ENCODE measurements around the gene CHRDL1. TPM values are rescaled to one million over a fixed set of nuclear protein-coding genes. Genes with fewer than 3 reads are reported as not detected.

Gene CHRDL1
- total RNA-seq, 2 donors from 2014 or later = 10.4 to 13.3 TPM

DNA sequence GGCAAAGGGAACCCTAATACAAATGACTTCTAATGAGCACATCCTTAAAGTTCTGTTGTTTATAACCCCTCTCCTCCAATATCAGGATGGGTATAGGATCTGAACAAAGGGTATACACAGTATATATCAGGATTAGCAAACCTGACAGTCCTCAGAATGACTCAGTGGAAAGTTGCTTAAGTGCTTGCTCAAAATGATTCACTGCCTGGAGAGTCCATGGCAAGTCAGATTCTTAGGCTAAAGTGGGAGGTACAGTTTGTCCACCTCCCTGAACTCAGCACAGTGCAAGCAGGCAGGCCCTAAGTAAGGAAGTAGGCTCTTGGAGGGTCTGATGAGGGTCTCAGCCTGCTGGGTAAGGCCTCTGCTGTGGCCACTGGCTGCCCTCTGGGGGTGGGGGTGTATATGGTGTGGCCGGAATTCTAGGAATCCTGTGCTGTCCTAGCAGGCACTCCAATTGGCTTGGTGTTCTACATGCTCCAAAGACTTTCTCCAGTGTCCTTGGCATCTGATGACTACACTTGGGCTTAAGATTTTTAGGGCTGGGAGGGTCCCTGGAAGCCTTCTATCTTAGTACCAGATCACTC lies 54.3 kb downstream of the CHRDL1 start:
- no peaks in the 10 kb centered on the region for H3K36me3 ChIP-seq
- H3K9me3 ChIP-seq = no peaks in the 10 kb centered on the region
- H3K4me1 ChIP-seq = no peaks in the 10 kb centered on the region
- no peak for DNase-seq (ENCODE audit: low spot score)
- H3K27ac ChIP-seq = no peak overlapping the region
- no peak overlapping the region for H3K4me3 ChIP-seq
- TF ChIP-seq, protein P1, sequence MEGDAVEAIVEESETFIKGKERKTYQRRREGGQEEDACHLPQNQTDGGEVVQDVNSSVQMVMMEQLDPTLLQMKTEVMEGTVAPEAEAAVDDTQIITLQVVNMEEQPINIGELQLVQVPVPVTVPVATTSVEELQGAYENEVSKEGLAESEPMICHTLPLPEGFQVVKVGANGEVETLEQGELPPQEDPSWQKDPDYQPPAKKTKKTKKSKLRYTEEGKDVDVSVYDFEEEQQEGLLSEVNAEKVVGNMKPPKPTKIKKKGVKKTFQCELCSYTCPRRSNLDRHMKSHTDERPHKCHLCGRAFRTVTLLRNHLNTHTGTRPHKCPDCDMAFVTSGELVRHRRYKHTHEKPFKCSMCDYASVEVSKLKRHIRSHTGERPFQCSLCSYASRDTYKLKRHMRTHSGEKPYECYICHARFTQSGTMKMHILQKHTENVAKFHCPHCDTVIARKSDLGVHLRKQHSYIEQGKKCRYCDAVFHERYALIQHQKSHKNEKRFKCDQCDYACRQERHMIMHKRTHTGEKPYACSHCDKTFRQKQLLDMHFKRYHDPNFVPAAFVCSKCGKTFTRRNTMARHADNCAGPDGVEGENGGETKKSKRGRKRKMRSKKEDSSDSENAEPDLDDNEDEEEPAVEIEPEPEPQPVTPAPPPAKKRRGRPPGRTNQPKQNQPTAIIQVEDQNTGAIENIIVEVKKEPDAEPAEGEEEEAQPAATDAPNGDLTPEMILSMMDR (IDR thresholded peaks at IDR 0.05) = no peak
- H3K27me3 ChIP-seq = no peaks in the 10 kb centered on the region

DNA sequence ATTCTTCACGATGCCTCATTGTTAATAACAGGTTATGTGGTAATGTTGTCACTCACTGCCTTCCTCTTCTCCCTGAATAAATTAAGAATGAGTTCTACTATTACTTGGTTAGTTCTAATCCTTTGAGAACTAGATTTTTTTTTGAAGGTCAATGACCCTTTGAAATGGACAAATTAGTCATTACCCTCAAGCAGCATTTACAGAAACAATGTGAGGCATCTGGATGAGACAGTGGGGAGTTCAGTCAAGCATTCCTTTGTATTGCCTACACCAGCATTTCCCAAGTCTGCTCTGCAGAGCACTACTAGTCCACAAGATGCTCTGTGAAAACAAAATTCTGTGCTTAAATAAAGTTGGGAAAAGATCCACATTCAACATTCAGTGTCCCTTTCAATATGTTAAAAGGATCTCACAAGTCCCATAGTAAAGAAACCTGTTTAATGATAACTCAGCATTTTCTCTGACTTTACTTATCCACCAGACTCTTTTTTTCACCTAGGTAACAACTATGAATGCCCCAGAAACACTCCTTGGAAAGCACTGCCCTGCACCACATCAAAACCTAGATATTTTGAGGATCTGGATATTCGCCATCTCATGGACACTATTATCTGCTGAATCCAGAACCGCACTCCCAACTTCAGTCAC lies 60.6 kb downstream of the CHRDL1 start:
- Histone ChIP-seq H3K9me3 (no peaks in the 10 kb centered on the region), H3K36me3 (no peaks in the 10 kb centered on the region), H3K27ac (no peak overlapping the region), H3K4me1 (no peaks in the 10 kb centered on the region), H3K27me3 (no peaks in the 10 kb centered on the region), H3K4me3 (no peak overlapping the region)
- TF ChIP-seq, protein P1 (IDR thresholded peaks at IDR 0.05) = no peak
- no peak for DNase-seq (ENCODE audit: low spot score)

DNA sequence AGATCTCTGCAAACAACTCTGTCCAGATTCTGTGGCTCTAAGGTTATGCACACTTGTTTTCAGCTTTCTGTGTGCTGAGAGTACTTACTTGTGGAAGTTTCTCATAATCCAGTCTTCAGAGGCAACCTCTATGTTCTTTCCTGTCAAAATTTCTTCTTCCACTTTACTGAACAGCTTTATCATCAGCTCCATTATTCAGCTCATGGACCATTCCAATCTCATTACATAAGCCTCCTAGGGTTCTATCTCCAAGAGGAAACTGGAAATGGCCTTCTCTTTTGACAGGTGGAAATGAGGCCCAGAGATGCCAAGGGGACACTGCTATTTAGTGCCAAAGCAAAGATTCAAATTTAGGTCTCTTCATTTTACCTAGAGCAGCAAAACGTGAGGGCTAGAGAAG lies 61.3 kb downstream of the CHRDL1 start:
- Histone ChIP-seq H3K4me1 (no peaks in the 10 kb centered on the region), H3K27me3 (no peaks in the 10 kb centered on the region), H3K27ac (no peak overlapping the region), H3K4me3 (no peak overlapping the region), H3K36me3 (no peaks in the 10 kb centered on the region), H3K9me3 (no peaks in the 10 kb centered on the region)
- DNase-seq (ENCODE audit: low spot score) = no peak
- TF ChIP-seq, protein P1 (IDR thresholded peaks at IDR 0.05) = no peak

DNA sequence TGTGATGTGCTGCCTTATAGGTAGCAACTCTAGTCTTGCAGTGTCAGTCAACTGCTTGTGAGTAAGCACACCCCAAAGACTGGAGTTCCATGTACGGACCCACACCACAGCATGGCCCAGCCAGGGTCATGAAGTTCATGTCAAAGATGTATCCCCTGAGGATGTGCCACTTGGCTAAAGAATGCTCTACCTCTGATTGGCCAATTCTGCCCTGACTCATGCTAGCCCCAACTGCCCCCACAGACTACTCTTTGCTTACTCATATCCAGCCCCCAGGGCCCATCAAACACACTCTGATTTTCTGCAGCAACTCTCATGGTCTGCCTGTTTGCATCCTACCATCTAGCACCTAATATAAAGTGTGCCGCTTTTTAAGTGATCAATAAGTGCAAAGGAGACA lies 62.5 kb downstream of the CHRDL1 start:
- H3K36me3 ChIP-seq = no peaks in the 10 kb centered on the region
- DNase-seq (ENCODE audit: low spot score) = no peak
- H3K27me3 ChIP-seq = no peaks in the 10 kb centered on the region
- no peaks in the 10 kb centered on the region for H3K9me3 ChIP-seq
- TF ChIP-seq, protein P1 (IDR thresholded peaks at IDR 0.05) = no peak
- H3K27ac ChIP-seq = no peak overlapping the region
- H3K4me1 ChIP-seq = no peaks in the 10 kb centered on the region
- H3K4me3 ChIP-seq = no peak overlapping the region

DNA sequence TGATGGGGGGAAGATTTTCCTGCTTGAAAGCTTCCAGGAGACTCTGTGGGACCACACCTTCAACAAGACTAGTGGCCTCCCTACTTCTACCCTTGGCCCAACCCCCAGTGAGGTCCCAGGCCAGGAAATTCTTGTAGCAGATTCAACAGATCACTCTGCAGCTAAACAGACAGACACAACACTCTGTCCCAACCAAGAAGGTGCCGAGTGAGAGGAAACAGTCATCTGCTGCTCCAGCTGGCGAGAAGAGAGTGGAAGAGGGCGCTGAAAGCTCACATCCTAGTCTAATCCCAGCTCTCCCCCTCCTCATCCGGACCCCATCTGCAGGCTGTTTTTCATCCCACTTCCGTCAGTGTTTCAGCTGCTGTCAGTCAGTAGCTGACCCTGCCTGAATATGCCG lies 63.4 kb downstream of the CHRDL1 start:
- TF ChIP-seq, protein P1 (IDR thresholded peaks at IDR 0.05) = no peak
- Histone ChIP-seq H3K27me3 (peaks cover 0 to 5% of the 10 kb centered on the region in 2 donors), H3K4me3 (no peak overlapping the region), H3K9me3 (no peaks in the 10 kb centered on the region), H3K4me1 (no peaks in the 10 kb centered on the region), H3K27ac (no peak overlapping the region), H3K36me3 (no peaks in the 10 kb centered on the region)
- DNase-seq (ENCODE audit: low spot score) = no peak

DNA sequence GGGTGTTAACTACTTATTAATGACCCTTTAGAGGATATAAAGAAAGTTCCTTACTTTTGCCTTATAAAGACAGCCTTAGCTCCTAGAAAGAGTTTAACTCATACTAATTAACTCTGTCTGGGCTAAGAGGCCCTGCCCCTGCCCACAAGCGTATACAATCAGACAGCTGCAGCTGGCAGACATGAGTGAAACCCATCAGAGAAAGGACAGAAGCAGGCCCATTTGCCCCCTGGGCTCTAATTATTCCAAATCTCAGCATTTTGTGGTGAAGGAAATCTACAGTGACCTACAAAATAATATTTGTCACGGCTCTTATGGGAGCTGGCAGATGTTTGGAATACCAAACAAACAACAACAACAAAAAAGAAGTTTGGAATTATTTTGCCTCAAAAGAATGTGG lies 71.8 kb downstream of the CHRDL1 start:
- TF ChIP-seq, protein P1 (IDR thresholded peaks at IDR 0.05) = no peak
- no peak overlapping the region for H3K27ac ChIP-seq
- no peaks in the 10 kb centered on the region for H3K36me3 ChIP-seq
- H3K4me3 ChIP-seq = no peak overlapping the region
- H3K9me3 ChIP-seq = no peaks in the 10 kb centered on the region
- H3K4me1 ChIP-seq = no peaks in the 10 kb centered on the region
- peaks cover 0 to 5% of the 10 kb centered on the region in 2 donors for H3K27me3 ChIP-seq
- no peak for DNase-seq (ENCODE audit: low spot score)
